CD4-positive, alpha-beta T cell treated with Interleukin-10 for 1 hour (primary cell): ENCODE data around the gene PLD6.
"Not testable (repeated sequence)": the region's sequence is repeated elsewhere in the genome, so short reads cannot be mapped to it uniquely, and the experiment has no call there.

Source experiments
- DNase-seq: peaks from one replicate; pipeline ENCODE4 v3.0.0-alpha.2; 2020

Gene PLD6

GRCh38 chr17:17172990-17173389 lies 33.1 kb downstream of the PLD6 start:
- no peak for DNase-seq

- no peak for DNase-seq
These were observed 33.9 kb downstream of the PLD6 start for GRCh38 chr17:17172001-17172939.

- no peak for DNase-seq
These were observed 34.9 kb downstream of the PLD6 start for GRCh38 chr17:17171186-17171585.

- no peak for DNase-seq
These were observed 35.7 kb downstream of the PLD6 start for GRCh38 chr17:17170346-17170985.

GRCh38 chr17:17169396-17169795 lies 36.7 kb downstream of the PLD6 start:
- DNase-seq: no peak

GRCh38 chr17:17168401-17168800 lies 37.7 kb downstream of the PLD6 start:
- DNase-seq: no peak

- no peak for DNase-seq
These were observed 38.1 kb downstream of the PLD6 start for GRCh38 chr17:17167986-17168385.

GRCh38 chr17:17167356-17167755 lies 38.8 kb downstream of the PLD6 start:
- no peak for DNase-seq

GRCh38 chr17:17166446-17166845 lies 39.7 kb downstream of the PLD6 start:
- no peak for DNase-seq

- DNase-seq: no peak
These were observed 40.3 kb downstream of the PLD6 start for GRCh38 chr17:17165666-17166308.

GRCh38 chr17:17164676-17165075 lies 41.5 kb downstream of the PLD6 start:
- no peak for DNase-seq

GRCh38 chr17:17164156-17164555 lies 42.0 kb downstream of the PLD6 start:
- DNase-seq: no peak

GRCh38 chr17:17161759-17162158 lies 44.4 kb downstream of the PLD6 start:
- no peak for DNase-seq

- DNase-seq: no peak
These were observed 45.0 kb downstream of the PLD6 start for GRCh38 chr17:17161121-17161520.

GRCh38 chr17:17159571-17159970 lies 46.6 kb downstream of the PLD6 start:
- no peak for DNase-seq

GRCh38 chr17:17158506-17158905 lies 47.6 kb downstream of the PLD6 start:
- not testable (repeated sequence) for DNase-seq

- DNase-seq: no peak
These were observed 49.1 kb downstream of the PLD6 start for GRCh38 chr17:17157041-17157440.

- no peak for DNase-seq
These were observed 49.6 kb downstream of the PLD6 start for GRCh38 chr17:17156511-17156910.

- DNase-seq: no peak
These were observed 50.0 kb downstream of the PLD6 start for GRCh38 chr17:17156107-17156506.

GRCh38 chr17:17155568-17155967 lies 50.6 kb downstream of the PLD6 start:
- no peak for DNase-seq

- peak; percentile 23 for DNase-seq
These were observed 51.2 kb downstream of the PLD6 start for GRCh38 chr17:17154981-17155380.

GRCh38 chr17:17154556-17154955 lies 51.6 kb downstream of the PLD6 start:
- DNase-seq: no peak

GRCh38 chr17:17153709-17154108 lies 52.4 kb downstream of the PLD6 start:
- DNase-seq: no peak

GRCh38 chr17:17153071-17153470 lies 53.1 kb downstream of the PLD6 start:
- DNase-seq: no peak
